Cortex of kidney (tissue), 1 donor: ENCODE data around the gene SOS1.
A peak's percentile ranks its signal among the peaks of the same experiment; 100 is the strongest.
"Not testable (repeated sequence)": the region's sequence is repeated elsewhere in the genome, so short reads cannot be mapped to it uniquely, and the experiment has no call there.

Experiments used
- DNase-seq: peaks from one replicate; lab custom pipeline; 2025; lab: John Stamatoyannopoulos, UW

SOS1 gene

DNA sequence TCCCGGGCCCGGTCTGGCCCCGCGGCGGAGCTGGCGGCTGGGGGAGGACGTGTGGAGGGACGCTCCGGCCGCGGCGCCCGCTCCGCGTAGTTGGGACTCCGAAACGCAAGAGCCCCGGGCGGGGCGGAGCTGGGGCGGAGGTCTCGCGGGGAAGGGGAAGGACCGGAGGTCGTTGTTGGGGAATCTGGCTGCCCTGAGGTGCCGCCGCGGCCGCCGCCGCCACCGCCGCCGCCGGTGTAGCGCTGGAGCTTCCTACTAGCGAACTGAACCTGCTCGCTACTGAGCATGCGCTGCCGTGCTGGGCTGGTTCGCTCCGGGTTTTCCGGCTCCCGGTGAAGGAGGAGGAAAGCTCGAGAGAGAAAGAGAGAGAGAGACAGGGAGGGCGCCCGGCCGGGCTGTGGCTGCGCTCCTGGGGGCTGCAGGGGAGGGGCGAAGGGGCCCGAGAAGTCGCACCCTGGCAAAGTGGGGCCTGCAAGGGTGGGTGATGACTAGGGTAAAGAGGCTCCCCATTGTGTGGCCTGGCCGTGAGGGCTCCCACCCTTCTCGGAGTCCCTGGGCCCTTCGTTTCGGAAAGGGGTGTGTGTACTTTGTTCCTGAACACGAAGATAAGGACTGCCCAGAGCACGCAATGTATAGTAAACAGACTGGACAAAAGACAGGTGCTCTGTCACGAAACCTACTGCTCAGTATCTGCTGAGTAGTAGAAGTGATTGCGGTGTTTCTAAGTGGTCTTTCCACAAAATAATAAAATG is at the start of gene SOS1:
Gene SOS1 (minus strand): TSS at position 281 of the 752 bp plus-strand sequence. CDS start 629 bp downstream, outside the sequence.
- DNase-seq: peak; percentile 41

DNA sequence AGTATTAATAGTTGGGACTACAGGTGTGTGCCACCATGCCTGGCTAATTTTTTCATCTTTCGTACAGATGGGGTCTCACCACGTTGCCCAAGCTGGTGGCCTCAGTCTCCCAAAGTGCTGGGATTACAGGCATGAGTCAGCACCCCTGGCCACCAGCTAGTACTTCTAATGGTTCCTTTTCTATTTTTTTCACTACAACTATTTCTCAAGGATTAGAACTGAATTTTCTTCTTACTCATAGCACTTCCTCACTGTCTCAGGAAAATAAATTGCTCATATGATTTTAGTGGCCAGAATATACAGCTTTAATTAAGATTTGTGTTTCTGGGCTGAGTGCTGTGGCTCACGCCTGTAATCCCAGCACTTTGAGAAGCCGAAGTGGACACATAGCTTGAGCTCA is 43.2 kb upstream of the SOS1 start:
- no peak for DNase-seq

- DNase-seq: no peak
Measured at GRCh38 chr2:39160982-39161381, 40.1 kb upstream of the SOS1 start.

DNA sequence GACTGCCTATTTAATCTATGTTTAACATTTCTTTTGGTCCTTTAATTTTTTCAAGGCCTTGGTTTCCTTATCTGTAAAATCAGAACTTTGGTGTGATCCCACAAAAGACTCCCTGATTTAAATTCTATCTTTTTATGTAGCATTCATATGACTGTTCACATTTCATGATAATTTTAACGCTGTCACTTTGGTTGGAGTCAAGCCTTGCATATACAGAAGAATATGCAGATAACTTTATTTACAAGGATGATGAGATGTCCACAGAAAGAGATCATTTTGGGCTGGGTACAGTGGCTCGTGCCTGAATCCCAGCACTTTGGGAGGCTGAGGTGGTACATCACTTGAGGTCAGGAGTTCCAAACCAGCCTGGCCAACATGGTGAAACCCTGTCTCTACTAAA is 38.4 kb upstream of the SOS1 start:
- no peak for DNase-seq

DNA sequence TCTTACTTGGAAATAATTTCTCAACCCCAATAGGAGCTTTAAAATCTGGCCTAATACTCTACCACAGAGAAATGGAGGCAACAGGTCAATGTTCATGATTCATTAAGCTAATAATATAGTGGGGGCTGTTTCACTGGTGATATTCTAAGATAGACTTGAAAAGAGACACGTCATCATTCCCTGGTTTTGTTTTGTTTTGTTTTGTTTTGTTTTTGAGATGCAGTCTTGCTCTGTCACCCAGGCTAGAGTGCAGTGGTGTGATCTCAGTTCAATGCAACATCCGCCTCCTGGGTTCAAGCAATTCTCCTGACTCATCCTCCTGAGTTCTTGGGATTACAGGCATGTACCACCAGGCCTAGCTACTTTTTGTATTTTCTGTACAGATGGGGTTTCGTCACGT is 37.5 kb upstream of the SOS1 start:
- DNase-seq: no peak

DNA sequence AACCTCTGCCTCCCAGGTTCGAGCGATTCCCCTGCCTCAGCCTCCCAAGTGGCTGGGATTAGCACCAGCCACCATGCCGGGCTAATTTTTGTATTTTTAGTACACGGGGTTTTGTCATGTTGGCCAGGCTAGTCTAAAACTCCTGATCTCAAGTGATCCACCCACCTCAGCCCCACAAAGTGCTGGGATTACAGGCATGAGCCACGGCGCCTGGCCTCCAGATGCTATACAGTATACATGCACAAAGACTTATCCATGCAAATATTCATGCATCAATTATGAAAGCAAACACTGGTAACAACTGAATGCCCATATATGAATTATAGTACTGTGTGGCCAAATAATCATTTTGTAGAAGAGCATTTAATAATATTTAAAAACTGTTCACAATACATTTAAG is 36.0 kb upstream of the SOS1 start:
- DNase-seq: no peak

DNA sequence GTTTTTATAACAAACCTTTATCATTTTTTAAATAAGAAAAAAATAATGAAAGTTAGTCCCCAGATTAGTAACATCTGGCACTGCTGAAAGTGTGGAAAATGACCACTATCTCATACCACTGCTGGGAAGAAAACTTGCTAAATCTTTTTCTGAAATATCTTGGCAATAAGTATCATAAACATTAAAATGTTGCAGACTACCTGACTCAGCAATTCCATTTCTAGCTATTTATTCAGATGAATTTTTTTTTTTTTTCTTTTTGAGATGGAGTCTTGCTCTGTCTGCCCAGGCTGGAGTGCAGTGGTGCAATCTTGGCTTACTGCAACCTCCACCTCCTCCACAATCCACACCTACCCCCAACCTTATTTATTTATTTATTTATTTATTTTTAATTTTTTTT is 35.3 kb upstream of the SOS1 start:
- DNase-seq: no peak

DNA sequence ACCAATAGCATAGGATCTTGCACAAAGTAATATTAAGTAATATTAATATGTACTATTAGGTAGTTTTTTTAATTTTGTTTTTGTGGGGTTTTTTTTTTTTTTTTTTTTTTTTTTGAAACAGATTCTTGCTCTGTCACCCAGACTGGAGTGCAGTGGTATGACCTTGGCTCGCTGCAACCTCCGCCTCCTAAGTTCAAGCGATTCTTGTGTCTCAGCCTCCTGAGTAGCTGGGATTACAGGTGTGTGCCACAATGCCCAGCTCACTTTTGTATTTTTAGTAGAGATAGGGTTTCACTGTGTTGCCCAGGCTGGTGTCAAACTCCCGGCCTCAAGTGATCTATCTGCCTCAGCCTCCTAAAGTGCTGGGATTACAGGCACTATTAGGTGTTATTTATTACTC is 34.7 kb upstream of the SOS1 start:
- not testable (repeated sequence) for DNase-seq

- DNase-seq: no peak
Measured at GRCh38 chr2:39154944-39155343, 34.1 kb upstream of the SOS1 start.

DNA sequence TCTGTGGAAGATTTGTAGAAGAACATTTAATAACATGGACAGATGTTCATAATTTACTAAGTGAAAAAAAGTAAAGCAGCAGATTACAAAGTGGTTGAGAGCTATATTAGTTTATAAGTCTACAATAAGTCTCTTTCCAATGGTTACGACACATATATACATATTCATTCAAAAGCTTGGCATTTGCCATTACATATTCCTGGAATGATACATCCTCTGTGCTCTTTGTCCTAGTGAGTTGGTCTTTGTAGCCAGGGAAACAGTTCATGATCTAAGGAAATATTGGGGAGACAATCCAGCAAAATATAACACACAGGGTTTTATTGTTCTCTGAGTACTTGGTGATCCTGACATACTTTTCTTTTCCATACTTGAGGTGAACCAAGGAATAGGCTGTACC is 32.5 kb upstream of the SOS1 start:
- no peak for DNase-seq

DNA sequence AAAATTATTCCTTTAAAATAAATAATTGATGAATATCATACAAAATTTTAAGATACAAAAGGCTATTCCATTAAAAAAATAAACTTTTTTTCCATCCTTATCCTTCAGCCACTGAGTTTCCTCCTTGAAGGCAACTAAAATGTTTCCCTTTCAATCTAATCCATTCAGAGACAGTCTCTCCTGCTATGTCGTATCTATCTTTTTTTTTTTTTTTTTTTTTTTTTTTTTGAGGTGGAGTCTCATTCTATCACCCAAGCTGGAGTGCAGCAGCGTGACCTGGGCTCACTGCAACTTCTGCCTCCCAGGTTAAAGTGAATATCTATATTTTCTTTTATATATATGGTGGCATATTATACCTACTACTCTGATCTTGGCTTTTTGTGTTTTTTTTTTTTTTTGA is 31.7 kb upstream of the SOS1 start:
- DNase-seq: no peak

GRCh38 chr2:39150890-39151497 is 30.1 kb upstream of the SOS1 start:
- no peak for DNase-seq

- DNase-seq: no peak
Measured at GRCh38 chr2:39150102-39150562, 29.3 kb upstream of the SOS1 start.

- DNase-seq: no peak
Measured at GRCh38 chr2:39146630-39147029, 25.8 kb upstream of the SOS1 start.

DNA sequence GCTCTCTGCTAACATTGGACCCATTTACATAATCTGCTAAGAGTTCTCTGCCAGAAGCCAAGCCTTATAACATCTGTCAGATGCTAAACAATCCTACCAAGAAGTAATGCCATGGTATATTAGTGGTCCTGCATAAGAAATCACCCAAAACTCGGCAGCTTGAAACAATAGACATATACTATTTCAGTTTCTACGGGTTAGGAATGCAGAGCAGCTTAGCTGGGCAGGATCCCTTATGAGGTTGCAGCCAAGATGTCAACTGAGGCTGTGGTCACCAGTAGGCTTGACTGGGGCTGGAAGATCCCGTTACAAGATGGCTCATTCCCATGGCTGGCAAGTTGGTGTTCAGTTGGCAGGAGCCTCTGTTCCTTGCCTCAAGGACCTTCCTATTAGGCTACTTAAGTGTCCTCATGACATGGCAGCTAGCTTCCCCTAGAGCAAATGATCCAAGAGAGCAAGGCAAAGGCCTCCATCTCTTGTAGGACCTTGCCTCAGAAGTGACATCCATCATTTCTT is 25.1 kb upstream of the SOS1 start:
- no peak for DNase-seq

DNA sequence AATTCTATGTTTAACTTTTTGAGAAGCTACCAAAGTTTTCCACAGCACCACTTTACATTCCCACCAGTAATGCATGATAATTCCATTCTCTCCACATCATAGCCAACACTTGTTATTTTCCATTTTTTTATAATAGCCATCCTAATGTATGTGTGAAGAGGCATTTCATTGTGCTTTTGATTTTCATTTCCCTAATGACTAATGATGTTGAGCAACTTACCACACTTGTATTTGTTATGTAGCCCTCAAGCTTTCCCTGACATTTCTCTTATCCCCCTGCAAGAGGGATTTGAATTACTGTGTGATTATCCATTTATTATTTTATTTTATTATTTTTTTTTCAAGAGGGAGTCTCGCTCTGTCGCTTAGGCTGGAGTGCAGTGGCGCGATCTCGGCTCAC is 23.6 kb upstream of the SOS1 start:
- DNase-seq: no peak

GRCh38 chr2:39142904-39143605 is 22.2 kb upstream of the SOS1 start:
- DNase-seq: no peak

DNA sequence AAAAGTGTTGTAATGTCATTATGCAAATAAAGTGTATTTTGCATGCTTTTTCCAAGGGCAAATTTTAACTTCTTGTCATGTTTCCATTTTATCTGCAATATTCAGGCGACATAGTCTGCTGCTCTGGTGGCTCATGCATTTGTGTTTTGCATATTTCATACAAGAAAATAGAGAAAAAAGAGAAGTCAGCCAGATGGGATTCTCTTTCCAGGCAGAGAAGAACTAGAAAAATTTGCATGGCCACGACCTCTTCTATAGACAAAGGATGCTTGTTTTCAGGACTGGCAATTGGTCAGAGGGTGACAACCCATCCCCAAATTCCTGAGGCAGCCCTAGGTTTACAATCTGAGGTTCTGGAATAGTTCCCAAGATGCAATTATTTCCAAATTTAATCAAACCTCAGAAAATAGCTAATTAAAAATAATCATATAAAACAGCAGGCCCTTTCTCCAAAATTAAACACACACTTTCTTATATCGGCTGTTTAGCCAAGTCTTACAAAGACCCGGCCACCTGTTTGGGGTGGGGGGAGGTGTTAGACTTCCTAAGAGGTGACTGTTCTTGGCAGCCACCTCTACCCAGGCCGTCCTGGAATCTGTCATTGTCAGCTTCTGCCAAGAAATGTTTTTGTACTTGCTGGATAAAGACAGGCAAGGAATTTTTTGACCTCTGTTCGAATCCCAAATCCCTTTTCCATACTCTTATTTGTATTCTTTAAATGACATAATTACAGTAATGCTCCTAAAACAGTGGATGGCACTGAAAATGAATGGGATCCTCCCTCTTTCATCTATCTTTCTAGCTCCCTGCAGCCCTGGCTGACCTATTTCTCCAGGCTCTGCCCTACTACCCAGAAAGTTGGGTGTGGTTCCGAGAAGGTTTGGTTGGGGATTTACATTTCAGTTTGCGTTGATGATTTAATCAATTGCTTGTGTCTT is 20.8 kb upstream of the SOS1 start:
- no peak for DNase-seq

GRCh38 chr2:39140948-39141333 is 20.1 kb upstream of the SOS1 start:
- not testable (repeated sequence) for DNase-seq

GRCh38 chr2:39140322-39140847 is 19.5 kb upstream of the SOS1 start:
- DNase-seq: no peak

DNA sequence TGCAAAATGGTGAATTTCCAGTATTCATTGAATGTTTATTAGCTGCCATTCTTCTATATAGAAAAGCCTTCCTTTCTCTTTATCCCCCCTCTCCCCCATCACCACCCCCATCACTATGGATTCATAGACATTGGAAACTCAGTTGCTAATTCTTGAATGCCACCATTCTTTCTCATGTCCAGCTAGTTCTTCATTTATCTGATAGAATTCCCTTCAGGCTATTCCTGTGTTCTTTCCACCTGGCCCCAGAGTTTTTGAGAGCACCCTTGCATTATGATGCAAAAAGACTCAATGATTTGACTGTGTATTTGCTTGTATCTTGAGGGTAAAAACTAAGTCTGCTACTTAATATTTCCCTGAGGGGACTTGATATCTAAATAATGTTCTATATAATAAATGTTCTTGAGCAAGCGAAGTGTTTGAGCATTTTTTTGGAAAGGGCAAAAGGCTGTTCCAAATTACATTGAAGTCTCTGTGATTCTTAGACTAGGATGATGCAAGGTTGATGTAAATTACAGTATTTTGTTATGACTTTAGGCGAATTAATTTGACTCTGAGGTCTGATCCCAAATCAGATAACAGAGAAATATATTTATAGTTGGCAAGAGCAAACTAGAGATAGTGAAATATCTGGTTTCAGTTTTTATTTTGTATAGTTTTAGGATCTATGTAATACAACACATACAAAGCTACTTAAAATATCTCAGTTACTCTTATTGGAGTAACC is 18.8 kb upstream of the SOS1 start:
- DNase-seq: no peak
